Neuron (in vitro differentiated cells): Measurements from ENCODE around the gene ARHGAP10.

ENCODE experiments used
- H2AFZ ChIP-seq: one replicate; pipeline ENCODE4 v1.6.1; 2013; ENCODE audit warnings: low read depth, mild to moderate bottlenecking, inconsistent platforms, low read length, moderate library complexity
- H3K27me3 ChIP-seq: one replicate; pipeline ENCODE4 v1.6.1; 2013; ENCODE audit warnings: low read length; ENCODE audit not compliant: insufficient read depth
- H3K36me3 ChIP-seq: one replicate; pipeline ENCODE4 v1.6.1; 2013; ENCODE audit warnings: low read length; ENCODE audit not compliant: insufficient read depth
- H3K4me1 ChIP-seq: one replicate; pipeline ENCODE4 v1.6.1; 2013; ENCODE audit warnings: low read length; ENCODE audit not compliant: insufficient read depth
- H3K4me3 ChIP-seq: 2 replicates; pipeline ENCODE4 v1.5.1; 2013; ENCODE audit warnings: mild to moderate bottlenecking, low read length, moderate library complexity
- H3K9me3 ChIP-seq: one replicate; pipeline ENCODE4 v1.6.1; 2013; ENCODE audit warnings: low read length

The ARHGAP10 gene

GRCh38 chr4:147820975-147821374 lies 89.1 kb downstream of the ARHGAP10 start:
- no peak overlapping the region for H2AFZ ChIP-seq
- no peaks in the 10 kb centered on the region for H3K27me3 ChIP-seq
- H3K36me3 ChIP-seq, result no peaks in the 10 kb centered on the region
- H3K9me3 ChIP-seq, result no peaks in the 10 kb centered on the region
- H3K4me1 ChIP-seq, result no peaks in the 10 kb centered on the region
- H3K4me3 ChIP-seq, result no peak overlapping the region

DNA sequence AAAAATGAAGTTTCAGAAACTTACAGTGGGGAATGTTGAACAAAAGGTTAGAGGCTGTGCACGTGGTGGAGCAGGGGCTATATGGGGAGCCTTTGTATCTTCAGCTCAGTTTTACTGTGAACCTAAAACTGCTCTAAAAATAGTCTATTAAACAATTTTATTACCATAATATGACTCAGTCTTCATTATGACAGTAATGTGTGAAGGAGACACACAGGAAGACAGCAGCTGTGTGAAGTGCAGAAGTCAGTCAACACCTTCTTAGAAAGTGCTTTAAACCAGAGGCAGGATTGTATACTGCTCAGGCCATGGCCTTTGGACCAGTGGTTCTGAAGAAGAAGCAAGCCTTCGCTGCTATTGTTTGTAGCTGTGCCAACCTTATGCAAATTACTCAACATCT lies 89.7 kb downstream of the ARHGAP10 start:
- no peaks in the 10 kb centered on the region for H3K36me3 ChIP-seq
- H2AFZ ChIP-seq, result no peak overlapping the region
- H3K4me3 ChIP-seq, result no peak overlapping the region
- H3K27me3 ChIP-seq, result no peaks in the 10 kb centered on the region
- H3K9me3 ChIP-seq, result no peaks in the 10 kb centered on the region
- no peaks in the 10 kb centered on the region for H3K4me1 ChIP-seq

DNA sequence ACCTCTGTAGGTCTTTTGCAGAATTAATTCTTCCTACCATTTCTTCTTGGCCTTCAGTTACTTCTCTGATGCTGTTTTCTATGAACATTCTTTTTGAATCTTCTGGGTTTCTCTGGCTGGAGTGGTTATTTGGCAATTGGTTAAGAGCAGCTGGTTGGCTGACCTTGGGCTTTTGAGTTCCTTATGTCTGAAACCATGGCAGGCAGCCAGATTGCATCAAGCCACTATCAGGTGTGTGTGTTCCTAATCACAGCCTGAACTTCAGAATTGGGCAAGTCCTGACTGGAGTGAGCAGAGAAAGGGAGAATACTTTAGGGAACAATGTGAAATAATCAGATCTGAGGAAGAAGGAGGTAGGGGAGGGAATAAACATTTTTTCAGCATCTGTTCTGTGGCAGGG lies 90.2 kb downstream of the ARHGAP10 start:
- no peak overlapping the region for H2AFZ ChIP-seq
- H3K27me3 ChIP-seq, result no peaks in the 10 kb centered on the region
- no peaks in the 10 kb centered on the region for H3K4me1 ChIP-seq
- H3K9me3 ChIP-seq, result no peaks in the 10 kb centered on the region
- no peak overlapping the region for H3K4me3 ChIP-seq
- H3K36me3 ChIP-seq, result no peaks in the 10 kb centered on the region

DNA sequence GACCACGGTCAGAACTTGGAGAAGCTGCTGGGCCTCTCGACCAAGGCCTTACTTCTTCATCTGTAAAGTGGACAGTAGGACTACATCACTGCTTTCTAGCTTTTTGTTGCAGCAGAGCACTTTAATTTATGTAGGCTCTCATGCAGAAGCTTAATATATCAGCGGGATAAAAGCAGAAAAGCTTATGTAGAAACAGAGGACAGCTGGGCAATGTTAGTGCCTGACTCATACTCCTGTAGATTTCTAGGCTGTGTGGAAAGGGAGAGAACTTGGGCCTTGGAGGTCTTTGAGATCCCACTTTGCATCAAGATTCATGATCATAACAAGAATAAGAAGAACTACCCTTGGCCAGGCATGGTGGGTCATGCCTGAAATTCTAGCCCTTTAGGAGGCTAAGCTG lies 91.2 kb downstream of the ARHGAP10 start:
- Histone ChIP-seq H3K4me1 (no peaks in the 10 kb centered on the region), H2AFZ (no peak overlapping the region), H3K36me3 (no peaks in the 10 kb centered on the region), H3K9me3 (no peaks in the 10 kb centered on the region), H3K4me3 (no peak overlapping the region), H3K27me3 (no peaks in the 10 kb centered on the region)

- H3K27me3 ChIP-seq, result no peaks in the 10 kb centered on the region
- no peaks in the 10 kb centered on the region for H3K4me1 ChIP-seq
- no peaks in the 10 kb centered on the region for H3K9me3 ChIP-seq
- H2AFZ ChIP-seq, result no peak overlapping the region
- no peaks in the 10 kb centered on the region for H3K36me3 ChIP-seq
- no peak overlapping the region for H3K4me3 ChIP-seq
Measured at GRCh38 chr4:147824316-147824715, 92.4 kb downstream of the ARHGAP10 start.

GRCh38 chr4:147824884-147825283 lies 93.0 kb downstream of the ARHGAP10 start:
- Histone ChIP-seq H3K27me3 (no peaks in the 10 kb centered on the region), H3K4me3 (no peak overlapping the region), H3K9me3 (no peaks in the 10 kb centered on the region), H3K36me3 (no peaks in the 10 kb centered on the region), H3K4me1 (no peaks in the 10 kb centered on the region), H2AFZ (no peak overlapping the region)

- Histone ChIP-seq H3K27me3 (no peaks in the 10 kb centered on the region), H3K4me1 (no peaks in the 10 kb centered on the region), H3K4me3 (no peak overlapping the region), H2AFZ (no peak overlapping the region), H3K36me3 (no peaks in the 10 kb centered on the region), H3K9me3 (no peaks in the 10 kb centered on the region)
Measured at GRCh38 chr4:147825451-147826287, 93.8 kb downstream of the ARHGAP10 start.

GRCh38 chr4:147826288-147826646 lies 94.4 kb downstream of the ARHGAP10 start:
- H2AFZ ChIP-seq, result no peak overlapping the region
- H3K36me3 ChIP-seq, result no peaks in the 10 kb centered on the region
- no peaks in the 10 kb centered on the region for H3K4me1 ChIP-seq
- H3K4me3 ChIP-seq, result no peak overlapping the region
- H3K9me3 ChIP-seq, result no peaks in the 10 kb centered on the region
- no peaks in the 10 kb centered on the region for H3K27me3 ChIP-seq

GRCh38 chr4:147828331-147828905 lies 96.5 kb downstream of the ARHGAP10 start:
- no peaks in the 10 kb centered on the region for H3K4me1 ChIP-seq
- no peaks in the 10 kb centered on the region for H3K36me3 ChIP-seq
- no peaks in the 10 kb centered on the region for H3K27me3 ChIP-seq
- H2AFZ ChIP-seq, result no peak overlapping the region
- no peak overlapping the region for H3K4me3 ChIP-seq
- no peaks in the 10 kb centered on the region for H3K9me3 ChIP-seq

DNA sequence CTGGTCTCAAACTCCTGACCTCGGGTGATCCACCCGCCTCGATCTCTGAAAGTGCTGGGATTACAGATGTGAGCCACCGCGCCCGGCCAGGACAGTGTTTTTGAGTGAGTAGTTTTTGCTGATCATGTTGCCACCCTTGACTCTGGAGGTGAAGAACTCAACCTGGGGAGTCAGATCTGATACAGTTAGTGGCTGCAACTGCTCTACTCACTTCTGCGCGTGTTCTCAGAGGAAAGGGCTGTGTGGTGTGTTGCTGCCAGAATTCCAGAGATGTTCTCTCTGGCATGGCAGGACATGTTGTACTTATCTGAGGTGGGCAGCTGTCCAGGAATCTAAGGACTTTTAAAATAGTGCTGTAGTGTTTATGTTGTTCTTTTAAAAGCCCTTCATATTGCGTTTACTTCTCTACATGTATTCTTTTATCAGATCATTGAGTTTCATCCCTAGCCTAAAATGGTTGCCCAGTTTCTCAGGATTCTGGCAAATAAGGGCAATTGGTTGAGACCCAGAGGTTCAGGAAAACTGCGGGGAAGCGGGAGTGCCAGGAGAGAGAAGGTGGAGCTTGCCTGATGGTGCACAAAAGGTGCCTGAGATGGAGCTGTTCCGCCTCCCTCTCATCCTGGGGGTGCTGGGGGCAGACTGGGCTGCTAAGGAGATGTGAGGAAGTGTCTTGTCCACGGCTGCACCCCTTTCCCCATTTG lies 97.7 kb downstream of the ARHGAP10 start:
- no peak overlapping the region for H2AFZ ChIP-seq
- no peaks in the 10 kb centered on the region for H3K27me3 ChIP-seq
- H3K36me3 ChIP-seq, result no peaks in the 10 kb centered on the region
- no peaks in the 10 kb centered on the region for H3K9me3 ChIP-seq
- H3K4me3 ChIP-seq, result no peak overlapping the region
- no peaks in the 10 kb centered on the region for H3K4me1 ChIP-seq

- Histone ChIP-seq H3K4me1 (no peaks in the 10 kb centered on the region), H3K4me3 (no peak overlapping the region), H3K36me3 (no peaks in the 10 kb centered on the region), H3K27me3 (no peaks in the 10 kb centered on the region), H2AFZ (no peak overlapping the region), H3K9me3 (no peaks in the 10 kb centered on the region)
Measured at GRCh38 chr4:147830102-147830463, 98.2 kb downstream of the ARHGAP10 start.

DNA sequence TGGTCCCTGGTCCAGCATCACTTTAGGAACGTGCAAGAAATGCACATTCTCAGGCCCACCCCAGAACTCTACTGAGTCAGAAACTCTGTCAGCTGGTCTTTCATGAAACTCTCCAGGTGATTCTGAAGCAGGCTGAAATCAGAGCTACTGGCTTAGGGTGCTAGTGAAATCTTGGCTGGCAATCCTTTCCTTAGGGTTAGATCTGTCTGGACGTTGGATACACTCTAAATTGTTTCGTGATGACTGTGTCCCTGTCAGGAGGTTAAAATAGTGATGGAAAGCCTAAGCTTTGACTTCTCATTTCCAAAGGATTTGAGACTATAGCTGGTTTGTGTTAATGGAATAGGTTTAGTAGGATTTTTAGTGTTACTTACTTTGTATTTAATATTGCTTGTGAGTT lies 99.1 kb downstream of the ARHGAP10 start:
- Histone ChIP-seq H3K4me3 (no peak overlapping the region), H2AFZ (no peak overlapping the region), H3K4me1 (no peaks in the 10 kb centered on the region), H3K27me3 (no peaks in the 10 kb centered on the region), H3K36me3 (no peaks in the 10 kb centered on the region), H3K9me3 (no peaks in the 10 kb centered on the region)

DNA sequence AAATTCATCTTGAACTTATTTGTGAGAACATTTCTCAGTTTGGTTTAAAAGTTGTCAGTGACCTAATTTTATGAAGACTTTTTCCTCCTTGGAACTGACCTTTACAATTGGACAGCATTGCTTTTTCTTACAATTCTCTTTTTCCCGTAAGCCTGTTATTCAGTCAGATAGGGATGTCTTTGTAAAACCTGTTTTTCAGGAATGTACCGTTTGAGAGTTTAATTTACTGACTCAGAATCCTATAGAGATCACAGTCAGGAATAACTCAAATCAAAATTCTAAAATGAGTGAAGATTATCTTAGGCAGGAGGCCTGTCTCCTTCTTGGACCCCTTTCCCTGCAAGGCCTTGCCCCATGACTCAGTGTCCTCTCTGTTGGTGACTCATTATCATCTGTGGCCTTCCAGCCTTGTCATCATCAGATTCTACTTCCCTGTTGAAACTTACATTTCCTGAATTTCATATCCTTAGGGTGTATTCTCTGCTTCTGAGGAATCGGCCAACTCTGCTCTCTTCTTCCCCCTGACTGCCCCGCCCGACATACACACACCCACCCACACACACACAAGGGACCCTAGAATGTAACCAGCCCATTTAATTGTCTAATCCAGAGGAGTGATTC lies 99.8 kb downstream of the ARHGAP10 start:
- H3K36me3 ChIP-seq, result no peaks in the 10 kb centered on the region
- H3K9me3 ChIP-seq, result no peaks in the 10 kb centered on the region
- H3K27me3 ChIP-seq, result no peaks in the 10 kb centered on the region
- no peak overlapping the region for H2AFZ ChIP-seq
- no peak overlapping the region for H3K4me3 ChIP-seq
- no peaks in the 10 kb centered on the region for H3K4me1 ChIP-seq
